HL-60 (cell line): Measurements from ENCODE around the gene CSF3.

Experiments
- DNase-seq, 2 experiments: peaks; one replicate each; pipeline ENCODE4 v3.0.0-alpha.2; 2010 to 2020; ENCODE audit warnings: low read depth in 1 of 2, low spot score in 1 of 2
- H3K27ac ChIP-seq: fragments of 250-450 bp; sonication (Bioruptor Pico); replicated peaks from 2 replicates; pipeline ENCODE4 v1.5.1; 2020; ENCODE audit warnings: mild to moderate bottlenecking, moderate library complexity
- H3K27me3 ChIP-seq: fragments of 250-450 bp; sonication (Bioruptor Pico); 2 replicates; pipeline ENCODE4 v1.5.1; 2021; ENCODE audit warnings: mild to moderate bottlenecking, moderate library complexity; ENCODE audit not compliant: insufficient read depth, poor library complexity, severe bottlenecking
- H3K4me3 ChIP-seq: replicated peaks from 2 replicates; pipeline ENCODE4 v1.5.1; 2011; ENCODE audit warnings: mild to moderate bottlenecking, control low read depth, low read length; ENCODE audit not compliant: insufficient read depth
- CTCF ChIP-seq: IDR thresholded peaks from one replicate; pipeline ENCODE4 v1.5.1; 2011; ENCODE audit warnings: low read length, control low read depth, inconsistent platforms; ENCODE audit not compliant: insufficient read depth
- GABPA ChIP-seq: IDR thresholded peaks from 2 replicates; pipeline ENCODE4 v1.6.1; 2012; ENCODE audit warnings: low read depth
- POLR2AphosphoS5 ChIP-seq: IDR thresholded peaks from 2 replicates; pipeline ENCODE4 v1.6.1; 2012; ENCODE audit warnings: low read depth
- REST ChIP-seq: IDR thresholded peaks from 2 replicates; pipeline ENCODE4 v1.6.1; 2012; ENCODE audit warnings: low read depth; ENCODE audit not compliant: insufficient replicate concordance
- SPI1 ChIP-seq: IDR thresholded peaks from 2 replicates; pipeline ENCODE4 v1.6.1; 2012; ENCODE audit warnings: low read depth, mild to moderate bottlenecking, borderline replicate concordance

CSF3 gene

GRCh38 chr17:40061609-40062038 is 46.4 kb downstream of the CSF3 start:
- no peak for DNase-seq
- TF ChIP-seq REST, result no peak
- no peak for TF ChIP-seq SPI1
- no peak for TF ChIP-seq POLR2AphosphoS5
- TF ChIP-seq CTCF, result no peak
- TF ChIP-seq GABPA, result no peak
- Histone ChIP-seq H3K27ac (no peak overlapping the region), H3K27me3 (no peaks in the 10 kb centered on the region), H3K4me3 (no peak overlapping the region)

GRCh38 chr17:40062329-40063186 is 47.3 kb downstream of the CSF3 start, which contains the start of gene THRA:
THRA (plus strand) TSS chr17:40062965; CDS start chr17:40074489, 11,524 bp downstream.
- no peak for TF ChIP-seq POLR2AphosphoS5
- TF ChIP-seq REST, result no peak
- TF ChIP-seq SPI1, result no peak
- TF ChIP-seq GABPA, result no peak
- TF ChIP-seq CTCF, result no peak
- DNase-seq, result peak in 1 of 2 experiments; percentile 57

GRCh38 chr17:40063187-40063771 is 48.0 kb downstream of the CSF3 start:
- DNase-seq, result peak; percentile 91 to 96
- peak overlapping the region; percentile 88 for H3K27ac ChIP-seq
- no peaks in the 10 kb centered on the region for H3K27me3 ChIP-seq
- H3K4me3 ChIP-seq, result peak overlapping the region; percentile 79
- TF ChIP-seq POLR2AphosphoS5 (peak; percentile 74), REST (no peak)

More at GRCh38 chr17:40062329-40063186, 47.3 kb downstream of the CSF3 start, which contains the start of gene THRA:
- Histone ChIP-seq H3K27me3 (no peaks in the 10 kb centered on the region), H3K4me3 (peak within 1 kb of the TSS; percentile 79), H3K27ac (peak within 1 kb of the TSS; percentile 88)
